H9 (cell line): ENCODE results near the gene OSTF1. TPM values are rescaled to one million over a fixed set of nuclear protein-coding genes. Genes with fewer than 3 reads are reported as not detected.

Experiments used
- DNase-seq: peaks from one replicate; pipeline ENCODE4 v3.0.0-alpha.2; 2017
- H2AFZ ChIP-seq: one replicate; pipeline ENCODE4 v1.6.1; 2013; ENCODE audit warnings: mild to moderate bottlenecking, low read length, control low read depth, moderate library complexity
- H2AK5ac ChIP-seq: 2 replicates; pipeline ENCODE4 v1.6.1; 2013; ENCODE audit warnings: low read length, control low read depth, mixed read lengths; ENCODE audit not compliant: insufficient read length
- H2BK120ac ChIP-seq: one replicate; pipeline ENCODE4 v1.6.1; 2013; ENCODE audit warnings: low read depth, mild to moderate bottlenecking, low read length, control low read depth, inconsistent platforms; ENCODE audit not compliant: poor library complexity, severe bottlenecking
- H2BK12ac ChIP-seq: 2 replicates; pipeline ENCODE4 v1.6.1; 2013; ENCODE audit warnings: low read length, control low read depth, mixed read lengths, low read depth; ENCODE audit not compliant: insufficient read length
- H2BK15ac ChIP-seq: 2 replicates; pipeline ENCODE4 v1.6.1; 2013; ENCODE audit warnings: low read depth, low read length, control low read depth
- H2BK20ac ChIP-seq: one replicate; pipeline ENCODE4 v1.6.1; 2013; ENCODE audit warnings: low read depth, mild to moderate bottlenecking, low read length, control low read depth, inconsistent platforms; ENCODE audit not compliant: poor library complexity, severe bottlenecking
- H2BK5ac ChIP-seq: 2 replicates; pipeline ENCODE4 v1.6.1; 2013; ENCODE audit warnings: low read length, control low read depth, mixed read lengths; ENCODE audit not compliant: insufficient read length
- H3K14ac ChIP-seq: 2 replicates; pipeline ENCODE4 v1.6.1; 2013; ENCODE audit warnings: low read length, control low read depth; ENCODE audit not compliant: insufficient read depth
- H3K18ac ChIP-seq: 2 replicates; pipeline ENCODE4 v1.6.1; 2013; ENCODE audit warnings: low read depth, mild to moderate bottlenecking, mixed read lengths, low read length, control low read depth; ENCODE audit not compliant: insufficient read length
- H3K23ac ChIP-seq: 2 replicates; pipeline ENCODE4 v1.6.1; 2013; ENCODE audit warnings: low read length, control low read depth, mixed read lengths, low read depth; ENCODE audit not compliant: insufficient read length
- H3K23me2 ChIP-seq: 2 replicates; pipeline ENCODE4 v1.6.1; 2013; ENCODE audit warnings: low read depth, mild to moderate bottlenecking, mixed read lengths, low read length, control low read depth; ENCODE audit not compliant: insufficient read length, poor library complexity, severe bottlenecking
- H3K27ac ChIP-seq: 2 replicates; pipeline ENCODE4 v1.5.1; 2013; ENCODE audit warnings: low read length, control low read depth, mixed read lengths, low read depth; ENCODE audit not compliant: insufficient read length
- H3K27me3 ChIP-seq: 2 replicates; pipeline ENCODE4 v1.6.1; 2013; ENCODE audit warnings: low read length, control low read depth, inconsistent platforms; ENCODE audit not compliant: insufficient read depth
- H3K4ac ChIP-seq: 2 replicates; pipeline ENCODE4 v1.6.1; 2013; ENCODE audit warnings: low read depth, mild to moderate bottlenecking, control low read depth, inconsistent platforms, low read length, moderate library complexity
- H3K4me1 ChIP-seq: 2 replicates; pipeline ENCODE4 v1.6.1; 2013; ENCODE audit warnings: low read length, control low read depth, inconsistent platforms; ENCODE audit not compliant: insufficient read depth
- H3K4me2 ChIP-seq: 2 replicates; pipeline ENCODE4 v1.6.1; 2013; ENCODE audit warnings: low read length, control low read depth, mixed read lengths; ENCODE audit not compliant: insufficient read length, insufficient read depth
- H3K56ac ChIP-seq: 2 replicates; pipeline ENCODE4 v1.6.1; 2013; ENCODE audit warnings: low read depth, mild to moderate bottlenecking, mixed read lengths, low read length, control low read depth; ENCODE audit not compliant: insufficient read length
- H3K79me1 ChIP-seq: 2 replicates; pipeline ENCODE4 v1.6.1; 2013; ENCODE audit warnings: low read depth, mild to moderate bottlenecking, moderate library complexity, low read length, control low read depth, inconsistent platforms; ENCODE audit not compliant: insufficient read depth, poor library complexity, severe bottlenecking
- H3K79me2 ChIP-seq: 2 replicates; pipeline ENCODE4 v1.6.1; 2013; ENCODE audit warnings: low read length, control low read depth, inconsistent platforms; ENCODE audit not compliant: insufficient read depth
- H3K9ac ChIP-seq: 2 replicates; pipeline ENCODE4 v1.6.1; 2013; ENCODE audit warnings: low read length, control low read depth, mixed read lengths; ENCODE audit not compliant: insufficient read length; ENCODE audit errors: extremely low read depth
- H3K9me3 ChIP-seq: one replicate; pipeline ENCODE4 v1.6.1; 2013; ENCODE audit warnings: low read depth, low read length, inconsistent platforms; ENCODE audit not compliant: control insufficient read depth
- H3T11ph ChIP-seq: one replicate; pipeline ENCODE4 v1.6.1; 2013; ENCODE audit warnings: mild to moderate bottlenecking, low read length, control low read depth, inconsistent platforms
- H4K20me1 ChIP-seq: one replicate; pipeline ENCODE4 v1.6.1; 2013; ENCODE audit not compliant: control insufficient read depth, insufficient read length, insufficient read depth
- H4K5ac ChIP-seq: 2 replicates; pipeline ENCODE4 v1.6.1; 2013; ENCODE audit warnings: low read depth, mild to moderate bottlenecking, mixed read lengths, low read length, control low read depth; ENCODE audit not compliant: insufficient read length
- H4K8ac ChIP-seq: replicated peaks from 2 replicates; pipeline ENCODE4 v1.6.1; 2013; ENCODE audit warnings: low read length, control low read depth, mixed read lengths, low read depth; ENCODE audit not compliant: insufficient read length
- H4K91ac ChIP-seq: 2 replicates; pipeline ENCODE4 v1.6.1; 2013; ENCODE audit warnings: low read depth, mild to moderate bottlenecking, moderate library complexity, mixed read lengths, low read length, control low read depth; ENCODE audit not compliant: insufficient read length
- H3K27ac Mint-ChIP-seq, 3 experiments: 2 replicates in 2 of 3; 3 replicates in 1 of 3; pipeline ENCODE4 v1.8.0; 2020 to 2021; ENCODE audit warnings: mixed read lengths in 3 of 3, mild to moderate bottlenecking in 1 of 3, moderate library complexity in 1 of 3
- H3K27me3 Mint-ChIP-seq: 2 replicates; pipeline ENCODE4 v1.8.0; 2021; ENCODE audit warnings: low read depth, mild to moderate bottlenecking, moderate library complexity, mixed read lengths
- H3K36me3 Mint-ChIP-seq, 3 experiments: 2 replicates in 2 of 3; 3 replicates in 1 of 3; pipeline ENCODE4 v1.8.0; 2020 to 2021; ENCODE audit warnings: low read depth in 3 of 3, mixed read lengths in 3 of 3; ENCODE audit not compliant: insufficient read depth in 1 of 3
- H3K4me1 Mint-ChIP-seq, 2 experiments: 2 replicates each; pipeline ENCODE4 v1.8.0; 2020; ENCODE audit warnings: mixed read lengths in 2 of 2
- H3K4me3 Mint-ChIP-seq, 2 experiments: 2 replicates in 1 of 2; 3 replicates in 1 of 2; pipeline ENCODE4 v1.8.0; 2020 to 2021; ENCODE audit warnings: mild to moderate bottlenecking in 2 of 2, mixed read lengths in 2 of 2, moderate library complexity in 1 of 2
- H3K9me3 Mint-ChIP-seq, 2 experiments: 2 replicates in 1 of 2; 3 replicates in 1 of 2; pipeline ENCODE4 v1.8.0; 2020; ENCODE audit warnings: mild to moderate bottlenecking in 2 of 2, mixed read lengths in 2 of 2, moderate library complexity in 1 of 2
- WGBS: extraction: QIAGEN DNeasy Blood & Tissue Kit; methylation state at CpG from one replicate; pipeline ENCODE4 v1.1.7; 2013; ENCODE audit warnings: missing lambda C conversion rate, low lambda C conversion rate, mixed read lengths; ENCODE audit not compliant: insufficient read length; ENCODE audit errors: extremely low coverage; 5-methylcytosine and 5-hydroxymethylcytosine counted together
- total RNA-seq: library from RNA; stranded (reverse); gene quantifications from 2 replicates; pipeline ENCODE4 v1.2.1, GENCODE V29; 2021
- TF ChIP-seq, protein P1 (sequence below): fragments of 200-600 bp; sonication (generic); conservative IDR thresholded peaks from 3 replicates; pipeline ENCODE4 v1.8.0; 2021; ENCODE audit warnings: antibody characterized with exemption, mild to moderate bottlenecking

OSTF1 gene
- total RNA-seq, 1 experiment from 2014 or later = 16.1 TPM

DNA sequence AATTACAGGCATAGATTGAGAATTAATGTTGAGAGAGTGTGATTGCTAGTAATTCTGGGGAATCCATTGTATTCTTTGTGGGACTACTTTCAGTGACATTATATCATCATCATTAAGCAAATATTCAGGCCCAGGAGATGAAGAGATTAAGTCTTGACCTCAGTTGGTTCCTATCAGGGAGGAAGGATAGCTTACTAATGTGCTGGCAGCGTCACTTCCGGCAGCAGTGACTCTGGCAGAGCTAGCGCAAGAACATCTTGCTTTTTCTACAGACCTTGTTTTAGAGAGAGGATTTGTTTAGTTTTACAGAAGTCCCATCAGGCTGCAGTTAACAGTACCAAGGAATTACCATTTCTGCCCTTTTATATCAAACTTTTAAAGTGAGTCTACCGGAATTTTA lies 20.3 kb downstream of the OSTF1 start:
- no peak overlapping the region for H2BK20ac ChIP-seq
- no peak overlapping the region for H3K18ac ChIP-seq
- H2AFZ ChIP-seq = no peak overlapping the region
- H3K23ac ChIP-seq = no peak overlapping the region
- H4K20me1 ChIP-seq = no peaks in the 10 kb centered on the region
- Mint-ChIP-seq H3K9me3 (no peaks in the 10 kb centered on the region), H3K36me3 (no peaks in the 10 kb centered on the region), H3K4me1 (0 out of 4 replicates have a peak, but pooled peaks cover 0 to 3% of the 10 kb centered on the region in 2 experiments), H3K27me3 (no peaks in the 10 kb centered on the region), H3K27ac (no peak overlapping the region; a peak in 1 of 7 replicates), H3K4me3 (no peak overlapping the region)
- no peak overlapping the region for H2BK15ac ChIP-seq
- H3K79me1 ChIP-seq = no peaks in the 10 kb centered on the region
- no peak overlapping the region for H3K56ac ChIP-seq
- no peak overlapping the region for H3T11ph ChIP-seq
- H4K5ac ChIP-seq = no peak overlapping the region
- TF ChIP-seq, protein P1, sequence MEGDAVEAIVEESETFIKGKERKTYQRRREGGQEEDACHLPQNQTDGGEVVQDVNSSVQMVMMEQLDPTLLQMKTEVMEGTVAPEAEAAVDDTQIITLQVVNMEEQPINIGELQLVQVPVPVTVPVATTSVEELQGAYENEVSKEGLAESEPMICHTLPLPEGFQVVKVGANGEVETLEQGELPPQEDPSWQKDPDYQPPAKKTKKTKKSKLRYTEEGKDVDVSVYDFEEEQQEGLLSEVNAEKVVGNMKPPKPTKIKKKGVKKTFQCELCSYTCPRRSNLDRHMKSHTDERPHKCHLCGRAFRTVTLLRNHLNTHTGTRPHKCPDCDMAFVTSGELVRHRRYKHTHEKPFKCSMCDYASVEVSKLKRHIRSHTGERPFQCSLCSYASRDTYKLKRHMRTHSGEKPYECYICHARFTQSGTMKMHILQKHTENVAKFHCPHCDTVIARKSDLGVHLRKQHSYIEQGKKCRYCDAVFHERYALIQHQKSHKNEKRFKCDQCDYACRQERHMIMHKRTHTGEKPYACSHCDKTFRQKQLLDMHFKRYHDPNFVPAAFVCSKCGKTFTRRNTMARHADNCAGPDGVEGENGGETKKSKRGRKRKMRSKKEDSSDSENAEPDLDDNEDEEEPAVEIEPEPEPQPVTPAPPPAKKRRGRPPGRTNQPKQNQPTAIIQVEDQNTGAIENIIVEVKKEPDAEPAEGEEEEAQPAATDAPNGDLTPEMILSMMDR = no peak
- H3K14ac ChIP-seq = no peak overlapping the region
- H4K8ac ChIP-seq = no peak overlapping the region
- no peak overlapping the region for H2BK5ac ChIP-seq
- H3K4me2 ChIP-seq = no peak overlapping the region
- no peak overlapping the region for H2AK5ac ChIP-seq
- no peak overlapping the region for H3K27ac ChIP-seq
- H3K4me1 ChIP-seq = no peaks in the 10 kb centered on the region
- H3K79me2 ChIP-seq = no peaks in the 10 kb centered on the region
- H2BK12ac ChIP-seq = no peak overlapping the region
- H3K9ac ChIP-seq = no peak overlapping the region
- no peak overlapping the region for H2BK120ac ChIP-seq
- DNase-seq = no peak
- WGBS = no CpG with 5 or more reads among the region's 4 CpGs
- H3K9me3 ChIP-seq = no peaks in the 10 kb centered on the region
- H3K23me2 ChIP-seq = no peaks in the 10 kb centered on the region
- H3K4ac ChIP-seq = no peak overlapping the region
- H4K91ac ChIP-seq = no peak overlapping the region
- H3K27me3 ChIP-seq = no peaks in the 10 kb centered on the region
